ENCODE measurements around the gene NENF.

NENF gene

GRCh38 chr1:212412374-212412773 lies 20.3 kb upstream of the NENF start:
- Histone ChIP-seq H3K27ac (ENCODE audit: low read depth, low read length) (no peak overlapping the region), H3K9me3 (ENCODE audit: insufficient read depth, low read depth, low read length) (no peaks in the 10 kb centered on the region), H3K27me3 (ENCODE audit: insufficient read depth, low read length) (peaks cover 15% of the 10 kb centered on the region), H3K36me3 (ENCODE audit: insufficient read depth, low read length) (peaks cover 40% of the 10 kb centered on the region), H3K9ac (ENCODE audit: low read depth, low read length) (no peak overlapping the region), H3K4me1 (ENCODE audit: insufficient read depth, low read length) (peaks cover 5% of the 10 kb centered on the region), H3K4me3 (ENCODE audit: low read length) (no peak overlapping the region)
- 100% methylated on average over 3 of the region's 3 CpGs for WGBS

- H3K9me3 ChIP-seq (ENCODE audit: insufficient read depth, low read depth, low read length): no peaks in the 10 kb centered on the region
- no peak overlapping the region for H3K27ac ChIP-seq (ENCODE audit: low read depth, low read length)
- WGBS: 8% methylated on average over 21 of the region's 21 CpGs
Measured at GRCh38 chr1:212413902-212414327, 18.8 kb upstream of the NENF start.

GRCh38 chr1:212414328-212415106 lies 18.2 kb upstream of the NENF start, which contains the start of gene PACC1:
PACC1 (minus strand) TSS chr1:212414886; CDS start chr1:212414757, 129 bp downstream.
- Histone ChIP-seq H3K9me3 (ENCODE audit: insufficient read depth, low read depth, low read length) (no peaks in the 10 kb centered on the region), H3K9ac (ENCODE audit: low read depth, low read length) (peak within 1 kb of the TSS; percentile 61), H3K36me3 (ENCODE audit: insufficient read depth, low read length) (peaks cover 22% of the 10 kb centered on the region), H3K27ac (ENCODE audit: low read depth, low read length) (no peak within 1 kb of the TSS), H3K4me3 (ENCODE audit: low read length) (peak within 1 kb of the TSS; percentile 83), H3K4me1 (ENCODE audit: insufficient read depth, low read length) (peaks cover 5% of the 10 kb centered on the region), H3K27me3 (ENCODE audit: insufficient read depth, low read length) (peaks cover 15% of the 10 kb centered on the region)
- WGBS: under 1% methylated on average over 73 of the region's 74 CpGs

More at GRCh38 chr1:212413902-212414327, 18.8 kb upstream of the NENF start:
- peaks cover 5% of the 10 kb centered on the region for H3K4me1 ChIP-seq (ENCODE audit: insufficient read depth, low read length)
- peaks cover 28% of the 10 kb centered on the region for H3K36me3 ChIP-seq (ENCODE audit: insufficient read depth, low read length)
- peak overlapping the region; percentile 83 for H3K4me3 ChIP-seq (ENCODE audit: low read length)
- H3K27me3 ChIP-seq (ENCODE audit: insufficient read depth, low read length): peaks cover 15% of the 10 kb centered on the region
- H3K9ac ChIP-seq (ENCODE audit: low read depth, low read length): peak overlapping the region; percentile 61

DNA sequence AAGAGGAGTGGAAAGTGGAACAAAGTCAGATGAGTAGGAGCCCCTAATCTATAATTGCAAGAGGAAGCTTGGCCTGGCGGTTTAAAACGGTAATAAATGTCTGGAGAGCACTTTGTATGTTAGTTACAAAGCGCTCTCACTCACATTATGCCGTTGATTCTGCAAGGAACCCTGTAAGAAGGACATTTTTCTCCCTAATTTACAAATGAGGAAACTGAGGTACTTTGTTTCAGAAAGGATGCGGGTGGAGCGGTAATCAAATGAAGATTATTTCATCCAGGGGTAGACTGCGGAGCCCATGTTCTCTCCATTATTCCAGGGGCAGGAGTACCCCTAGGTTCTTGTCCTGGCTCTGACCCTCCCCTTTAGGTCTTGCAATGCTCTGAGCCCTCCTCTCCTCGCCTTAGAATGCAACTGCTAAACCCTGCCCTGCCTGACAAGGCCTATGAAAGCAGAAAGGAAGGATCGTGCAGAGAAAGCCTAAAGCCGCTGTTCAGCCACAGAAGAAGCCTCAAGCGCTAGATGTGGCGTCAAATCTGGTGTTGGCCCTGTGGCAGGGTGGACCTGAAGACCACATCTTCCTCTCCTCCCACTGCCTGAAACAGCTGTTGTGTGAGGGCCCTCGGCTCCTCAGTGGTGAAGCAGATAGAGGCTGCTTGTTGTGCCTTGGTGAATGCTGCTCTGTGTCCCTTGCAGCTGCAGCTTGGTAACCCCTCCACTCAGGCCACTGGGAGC lies 17.4 kb upstream of the NENF start:
- Histone ChIP-seq H3K9ac (ENCODE audit: low read depth, low read length) (no peak overlapping the region), H3K9me3 (ENCODE audit: insufficient read depth, low read depth, low read length) (no peaks in the 10 kb centered on the region), H3K36me3 (ENCODE audit: insufficient read depth, low read length) (peaks cover 14% of the 10 kb centered on the region), H3K4me1 (ENCODE audit: insufficient read depth, low read length) (peaks cover 5% of the 10 kb centered on the region), H3K4me3 (ENCODE audit: low read length) (peak overlapping the region; percentile 83; the same call in 1 of the 2 replicates), H3K27me3 (ENCODE audit: insufficient read depth, low read length) (peaks cover 15% of the 10 kb centered on the region), H3K27ac (ENCODE audit: low read depth, low read length) (no peak overlapping the region)
- WGBS: 77% methylated on average over 13 of the region's 13 CpGs

- Histone ChIP-seq H3K4me3 (ENCODE audit: low read length) (no peak overlapping the region), H3K27me3 (ENCODE audit: insufficient read depth, low read length) (0 out of 2 replicates have a peak, but pooled peaks cover 3% of the 10 kb centered on the region)
Measured at GRCh38 chr1:212421165-212421564, 11.6 kb upstream of the NENF start.

DNA sequence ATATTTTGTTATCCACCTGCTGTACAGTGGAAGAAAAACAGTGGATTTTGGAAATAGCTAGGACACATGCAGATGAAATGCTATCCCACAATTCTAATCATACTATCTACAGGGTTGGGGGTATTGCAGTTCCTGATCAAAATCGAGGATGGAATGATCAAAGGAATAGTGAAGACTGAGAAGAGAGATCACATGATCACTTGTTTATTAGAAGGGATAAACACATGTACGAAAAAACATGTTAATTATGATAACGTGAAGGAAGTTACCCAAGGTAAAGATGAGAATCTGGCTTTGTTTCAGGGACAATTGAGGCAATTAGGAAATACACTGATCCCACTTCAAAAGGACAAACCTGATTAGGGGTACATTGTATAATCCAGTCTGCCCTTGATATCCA lies 8.8 kb upstream of the NENF start:
- Histone ChIP-seq H3K36me3 (ENCODE audit: insufficient read depth, low read length) (no peaks in the 10 kb centered on the region), H3K27ac (ENCODE audit: low read depth, low read length) (no peak overlapping the region), H3K4me1 (ENCODE audit: insufficient read depth, low read length) (no peaks in the 10 kb centered on the region), H3K9me3 (ENCODE audit: insufficient read depth, low read depth, low read length) (no peaks in the 10 kb centered on the region), H3K9ac (ENCODE audit: low read depth, low read length) (no peak overlapping the region), H3K27me3 (ENCODE audit: insufficient read depth, low read length) (0 out of 2 replicates have a peak, but pooled peaks cover 3% of the 10 kb centered on the region), H3K4me3 (ENCODE audit: low read length) (no peak overlapping the region)
- WGBS: 89% methylated on average over 3 of the region's 3 CpGs

More at GRCh38 chr1:212421165-212421564, 11.6 kb upstream of the NENF start:
- no peaks in the 10 kb centered on the region for H3K9me3 ChIP-seq (ENCODE audit: insufficient read depth, low read depth, low read length)
- H3K27ac ChIP-seq (ENCODE audit: low read depth, low read length): no peak overlapping the region
- H3K9ac ChIP-seq (ENCODE audit: low read depth, low read length): no peak overlapping the region
- 100% methylated on average over 1 of the region's 2 CpGs for WGBS
- H3K4me1 ChIP-seq (ENCODE audit: insufficient read depth, low read length): no peaks in the 10 kb centered on the region
- H3K36me3 ChIP-seq (ENCODE audit: insufficient read depth, low read length): no peaks in the 10 kb centered on the region

- 91% methylated on average over 5 of the region's 5 CpGs for WGBS
- H3K4me3 ChIP-seq (ENCODE audit: low read length): no peak overlapping the region
- no peak overlapping the region for H3K9ac ChIP-seq (ENCODE audit: low read depth, low read length)
- no peaks in the 10 kb centered on the region for H3K9me3 ChIP-seq (ENCODE audit: insufficient read depth, low read depth, low read length)
- H3K36me3 ChIP-seq (ENCODE audit: insufficient read depth, low read length): no peaks in the 10 kb centered on the region
- H3K27me3 ChIP-seq (ENCODE audit: insufficient read depth, low read length): peaks cover 10% of the 10 kb centered on the region
- no peak overlapping the region for H3K27ac ChIP-seq (ENCODE audit: low read depth, low read length)
- peaks cover 15% of the 10 kb centered on the region for H3K4me1 ChIP-seq (ENCODE audit: insufficient read depth, low read length)
Measured at GRCh38 chr1:212428496-212428895, 4.2 kb upstream of the NENF start.

GRCh38 chr1:212430416-212430815 lies 2.3 kb upstream of the NENF start:
- Histone ChIP-seq H3K4me1 (ENCODE audit: insufficient read depth, low read length) (peaks cover 15% of the 10 kb centered on the region), H3K36me3 (ENCODE audit: insufficient read depth, low read length) (no peaks in the 10 kb centered on the region), H3K9ac (ENCODE audit: low read depth, low read length) (no peak overlapping the region), H3K27ac (ENCODE audit: low read depth, low read length) (no peak overlapping the region), H3K9me3 (ENCODE audit: insufficient read depth, low read depth, low read length) (no peaks in the 10 kb centered on the region), H3K4me3 (ENCODE audit: low read length) (no peak overlapping the region), H3K27me3 (ENCODE audit: insufficient read depth, low read length) (peaks cover 18% of the 10 kb centered on the region)
- 91% methylated on average over 2 of the region's 2 CpGs for WGBS

DNA sequence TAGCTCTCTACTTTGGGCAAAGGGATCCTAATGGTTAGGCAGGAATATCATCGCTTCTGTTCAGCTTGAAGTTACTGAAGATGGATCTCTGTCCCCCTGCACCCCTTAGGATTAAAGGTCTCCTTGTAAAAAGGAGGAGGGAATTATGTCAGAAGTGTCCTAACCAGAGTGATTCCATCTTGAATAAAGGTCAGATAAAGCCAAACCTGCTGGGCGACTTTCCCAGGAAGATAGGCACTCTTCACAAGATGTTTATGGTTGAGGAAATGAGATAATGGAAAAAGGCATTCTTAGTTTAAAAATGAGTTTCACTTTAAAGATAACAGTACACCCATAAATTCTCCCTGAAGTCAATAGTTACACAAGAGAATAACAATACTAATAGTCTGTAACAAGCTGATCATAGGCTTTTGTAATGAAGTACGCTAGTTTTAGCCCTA lies 1.7 kb upstream of the NENF start:
- 92% methylated on average over 3 of the region's 3 CpGs for WGBS
- H3K9me3 ChIP-seq (ENCODE audit: insufficient read depth, low read depth, low read length): no peaks in the 10 kb centered on the region
- peaks cover 15% of the 10 kb centered on the region for H3K4me1 ChIP-seq (ENCODE audit: insufficient read depth, low read length)
- H3K4me3 ChIP-seq (ENCODE audit: low read length): no peak overlapping the region
- peaks cover 18% of the 10 kb centered on the region for H3K27me3 ChIP-seq (ENCODE audit: insufficient read depth, low read length)
- no peak overlapping the region for H3K9ac ChIP-seq (ENCODE audit: low read depth, low read length)
- H3K36me3 ChIP-seq (ENCODE audit: insufficient read depth, low read length): no peaks in the 10 kb centered on the region
- no peak overlapping the region for H3K27ac ChIP-seq (ENCODE audit: low read depth, low read length)

DNA sequence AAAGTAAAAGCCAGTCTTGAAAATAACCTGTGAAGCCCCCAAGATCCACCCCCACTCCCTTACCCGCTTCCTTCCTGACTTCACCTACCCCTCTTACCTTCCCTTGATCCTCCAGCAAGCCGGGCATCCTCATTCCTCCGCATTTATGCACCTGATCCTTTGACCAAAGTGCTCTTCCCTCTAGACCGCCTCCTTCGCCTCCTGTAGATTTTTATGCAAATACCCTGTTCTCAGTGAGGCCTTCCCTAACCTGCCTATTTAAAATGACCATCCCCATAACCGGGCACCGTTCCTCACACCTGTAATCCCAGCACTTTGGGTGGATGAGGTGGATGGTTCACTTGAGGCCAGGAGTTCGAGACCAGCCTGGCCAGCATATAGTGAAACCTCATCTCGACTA lies 1.1 kb upstream of the NENF start:
- H3K9ac ChIP-seq (ENCODE audit: low read depth, low read length): no peak overlapping the region
- no peak overlapping the region for H3K27ac ChIP-seq (ENCODE audit: low read depth, low read length)
- no peak overlapping the region for H3K4me3 ChIP-seq (ENCODE audit: low read length)
- WGBS: 54% methylated on average over 6 of the region's 9 CpGs
- peaks cover 15% of the 10 kb centered on the region for H3K4me1 ChIP-seq (ENCODE audit: insufficient read depth, low read length)
- no peaks in the 10 kb centered on the region for H3K36me3 ChIP-seq (ENCODE audit: insufficient read depth, low read length)
- H3K9me3 ChIP-seq (ENCODE audit: insufficient read depth, low read depth, low read length): no peaks in the 10 kb centered on the region
- peaks cover 18% of the 10 kb centered on the region for H3K27me3 ChIP-seq (ENCODE audit: insufficient read depth, low read length)

GRCh38 chr1:212432272-212432660 lies 454 bp upstream of the NENF start:
- Histone ChIP-seq H3K36me3 (ENCODE audit: insufficient read depth, low read length) (no peaks in the 10 kb centered on the region), H3K9ac (ENCODE audit: low read depth, low read length) (peak overlapping the region; percentile 61; the same call in 1 of the 2 replicates), H3K27ac (ENCODE audit: low read depth, low read length) (no peak overlapping the region), H3K4me1 (ENCODE audit: insufficient read depth, low read length) (peaks cover 15% of the 10 kb centered on the region), H3K9me3 (ENCODE audit: insufficient read depth, low read depth, low read length) (no peaks in the 10 kb centered on the region), H3K27me3 (ENCODE audit: insufficient read depth, low read length) (peaks cover 18% of the 10 kb centered on the region), H3K4me3 (ENCODE audit: low read length) (peak overlapping the region; percentile 83)
- 61% methylated on average over 5 of the region's 5 CpGs for WGBS

All from HUES64 (cell line).